GM21529 (cell line): ENCODE data around the gene RASGEF1C.

ENCODE experiments used
- ATAC-seq: cut with Tn5 transposase; IDR thresholded peaks from one replicate; pipeline ENCODE4 v1.9.1; 2021; ENCODE audit not compliant: unreplicated experiment

Gene RASGEF1C

DNA sequence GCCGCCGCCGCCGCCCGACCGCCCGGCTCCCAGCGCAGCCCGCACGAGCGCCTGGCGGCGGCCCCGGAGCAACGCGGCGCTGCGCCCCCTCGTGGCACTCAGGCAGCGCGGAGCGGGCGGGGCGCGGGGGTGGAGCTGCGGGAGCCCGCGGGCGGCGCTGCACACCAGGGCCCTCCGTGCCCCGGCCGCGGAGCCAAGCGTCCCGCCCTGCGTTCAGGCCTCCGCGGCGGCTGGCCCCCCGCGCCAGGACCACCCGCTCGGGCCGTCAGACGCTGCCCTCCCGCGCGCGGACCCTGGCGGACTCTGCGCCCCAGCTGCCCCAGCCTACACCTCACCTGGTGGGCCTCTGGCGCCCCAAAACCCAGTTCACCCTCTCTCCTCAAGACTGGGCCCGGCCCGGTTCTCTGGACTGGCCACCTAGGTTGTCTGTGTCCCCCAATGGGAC is at the start of gene RASGEF1C:
Gene RASGEF1C (minus strand): TSS at position 75 of the 445 bp plus-strand sequence. CDS start 71,159 bp downstream, outside the sequence.
- ATAC-seq = peak; percentile 72

DNA sequence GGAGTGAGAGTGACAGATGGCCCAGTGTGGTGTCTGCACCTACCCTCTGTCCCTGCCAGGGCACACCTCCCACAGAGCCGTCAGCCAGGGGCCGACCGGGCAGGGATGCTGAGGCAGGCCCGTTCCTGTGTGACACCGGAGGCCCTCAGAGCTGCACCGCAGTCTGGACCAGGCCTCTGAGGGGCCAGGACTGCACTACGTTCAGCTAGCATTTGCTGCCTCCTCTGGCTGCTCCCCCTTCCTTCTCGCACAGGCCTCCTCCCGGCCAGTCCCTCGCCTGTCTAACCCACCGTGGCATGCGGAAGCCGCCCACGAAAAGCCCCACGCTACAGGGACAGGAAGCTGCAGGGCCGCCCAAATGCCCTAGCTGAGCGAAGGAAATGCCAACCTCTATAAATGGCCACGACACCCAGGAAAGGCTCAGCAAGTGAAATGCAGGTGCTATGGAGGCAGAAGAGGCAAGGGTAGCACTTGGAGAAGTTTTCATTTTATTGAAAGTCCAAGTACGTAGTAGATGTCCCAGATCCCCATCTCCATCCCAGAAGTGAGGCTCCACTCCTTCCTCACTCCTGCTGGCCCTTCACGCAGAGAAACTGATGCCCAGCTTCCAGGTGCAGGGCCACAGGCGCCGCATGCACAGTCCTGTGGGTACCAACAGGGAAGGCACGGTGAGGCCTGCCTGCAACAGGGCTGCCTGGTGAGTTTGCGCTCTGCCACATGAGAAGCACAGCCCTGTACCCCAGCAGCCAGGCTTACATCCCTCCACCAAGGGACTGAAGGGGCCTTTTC is 44.2 kb upstream of the RASGEF1C start:
- no peak for ATAC-seq

DNA sequence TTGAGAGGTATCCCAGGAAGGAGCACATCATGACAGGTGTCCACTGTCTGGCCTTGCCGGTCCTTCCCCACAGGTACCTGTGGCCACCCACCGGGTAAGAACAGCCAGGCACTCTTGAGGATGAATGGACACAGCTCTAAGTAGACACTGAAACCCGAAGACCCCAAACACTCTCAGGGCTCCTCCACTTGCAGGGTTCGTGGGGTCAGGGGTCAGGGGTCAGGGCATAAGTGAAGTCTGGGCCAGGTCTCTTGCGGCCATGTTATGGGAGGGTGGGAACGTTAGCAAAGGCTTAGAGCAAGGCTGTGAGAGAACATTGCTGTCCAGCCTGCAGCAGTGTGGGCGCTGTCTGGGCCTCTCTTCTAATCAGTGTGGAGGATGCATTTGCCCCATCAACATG is 42.9 kb upstream of the RASGEF1C start:
- no peak for ATAC-seq

DNA sequence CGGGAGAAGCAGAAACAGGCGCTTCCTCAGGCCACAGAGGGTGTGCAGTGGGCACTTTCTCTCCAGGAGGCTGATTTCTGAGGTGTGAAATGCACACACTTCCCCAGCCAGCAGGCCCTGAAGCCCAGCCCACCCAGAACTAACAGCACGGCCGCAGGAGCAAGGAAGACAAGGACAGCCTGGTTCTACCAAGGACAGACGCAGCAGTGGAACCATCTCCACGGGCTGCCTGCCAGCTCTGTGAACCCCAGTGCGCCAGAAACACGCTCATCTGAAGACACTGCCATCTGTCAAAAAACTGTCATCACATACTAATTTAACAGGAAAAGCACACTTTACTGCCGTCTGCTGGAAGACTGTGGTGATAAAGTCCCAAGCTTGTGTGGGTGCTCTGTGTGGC is 42.1 kb upstream of the RASGEF1C start:
- no peak for ATAC-seq

DNA sequence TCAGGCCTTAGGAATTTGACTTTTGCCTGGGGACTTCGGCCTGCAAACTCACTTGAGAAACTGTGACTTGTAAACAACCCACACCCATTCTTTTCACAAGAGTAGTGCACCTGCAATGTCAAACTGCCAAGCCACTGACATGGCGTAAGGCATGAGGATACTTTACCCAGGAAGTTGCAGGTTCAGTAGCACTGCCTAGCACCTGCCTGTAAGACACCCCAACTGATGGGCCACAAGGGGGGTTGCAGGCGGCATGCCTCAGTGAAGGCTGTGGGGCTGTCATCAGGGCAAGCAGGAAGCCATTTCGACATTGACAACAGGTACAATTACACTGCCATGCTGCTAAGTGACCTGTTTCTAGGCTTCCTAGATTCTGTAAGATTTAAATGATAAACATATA is 41.3 kb upstream of the RASGEF1C start:
- no peak for ATAC-seq

DNA sequence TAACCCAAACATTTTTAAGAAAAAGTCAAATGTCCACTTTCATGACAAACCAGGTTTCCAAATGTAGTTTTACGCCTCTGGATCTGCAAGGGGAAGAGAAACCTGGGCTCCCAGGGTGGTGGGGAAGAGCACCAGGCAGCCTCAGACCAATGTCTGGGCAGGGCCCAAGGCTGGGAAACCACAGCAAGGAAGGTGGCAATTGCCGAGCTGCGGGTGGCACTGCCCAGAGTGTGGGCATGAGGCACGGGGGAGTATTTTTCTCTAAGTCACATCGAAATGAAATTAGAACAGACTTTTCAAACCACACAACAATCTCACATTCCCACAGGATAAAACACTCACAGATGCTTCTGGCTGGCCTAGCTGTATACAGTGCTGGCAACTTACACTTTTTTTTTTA is 32.6 kb upstream of the RASGEF1C start:
- ATAC-seq = no peak

DNA sequence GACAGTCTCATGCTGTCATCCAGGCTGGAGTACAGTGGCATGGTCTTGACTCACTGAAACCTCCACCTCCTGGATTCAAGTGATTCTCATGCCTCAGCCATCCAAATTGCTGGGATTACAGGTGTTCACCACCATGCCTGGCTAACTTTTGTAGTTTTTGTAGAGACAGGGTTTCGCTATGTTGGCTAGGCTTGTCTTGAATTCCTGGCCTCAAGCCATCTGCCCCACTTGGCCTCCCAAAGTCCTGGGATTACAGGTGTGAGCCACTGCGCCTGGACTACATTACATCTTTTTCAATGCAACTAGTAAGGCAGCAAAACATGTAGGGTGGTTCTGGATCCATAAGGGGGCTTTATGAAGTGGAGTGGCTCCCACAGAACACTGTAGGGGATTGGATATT is 29.6 kb upstream of the RASGEF1C start:
- no peak for ATAC-seq

DNA sequence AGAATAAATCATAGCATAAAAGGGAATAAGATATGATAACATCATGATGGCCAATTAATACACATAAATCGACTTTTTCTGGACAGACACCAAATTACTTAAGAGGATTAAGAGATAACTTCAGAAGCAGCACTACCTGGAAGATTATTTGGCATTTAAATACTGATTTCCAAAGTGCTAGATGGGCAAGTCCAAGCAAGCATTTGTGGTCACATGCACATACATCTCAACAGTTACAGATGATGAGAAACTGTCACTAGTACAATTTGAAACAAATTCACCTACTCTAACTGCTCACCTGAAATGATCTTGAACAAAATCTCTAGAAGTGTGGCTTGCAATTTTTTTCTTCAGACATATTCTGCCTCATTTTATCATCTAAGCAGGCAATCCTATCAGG is 26.8 kb upstream of the RASGEF1C start:
- ATAC-seq = no peak

DNA sequence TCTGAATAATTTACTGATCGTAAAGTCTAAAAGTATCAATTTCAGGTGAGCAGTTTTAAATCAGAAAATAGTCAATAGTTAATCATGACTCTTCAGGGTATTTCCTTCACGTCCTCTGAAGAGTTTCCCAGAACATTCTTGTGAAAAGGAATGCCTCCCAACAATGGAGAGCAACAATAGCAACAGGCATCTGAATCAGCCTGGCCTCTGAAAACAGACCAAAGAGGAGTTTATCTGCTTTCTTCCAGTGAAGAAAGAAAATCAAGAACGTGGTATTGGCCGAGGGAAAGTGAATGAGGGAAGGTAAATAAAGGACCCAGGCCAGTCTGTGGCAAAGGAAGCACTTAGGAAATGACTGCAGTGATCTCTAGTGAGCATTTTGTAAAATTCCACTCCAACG is 26.1 kb upstream of the RASGEF1C start:
- no peak for ATAC-seq

DNA sequence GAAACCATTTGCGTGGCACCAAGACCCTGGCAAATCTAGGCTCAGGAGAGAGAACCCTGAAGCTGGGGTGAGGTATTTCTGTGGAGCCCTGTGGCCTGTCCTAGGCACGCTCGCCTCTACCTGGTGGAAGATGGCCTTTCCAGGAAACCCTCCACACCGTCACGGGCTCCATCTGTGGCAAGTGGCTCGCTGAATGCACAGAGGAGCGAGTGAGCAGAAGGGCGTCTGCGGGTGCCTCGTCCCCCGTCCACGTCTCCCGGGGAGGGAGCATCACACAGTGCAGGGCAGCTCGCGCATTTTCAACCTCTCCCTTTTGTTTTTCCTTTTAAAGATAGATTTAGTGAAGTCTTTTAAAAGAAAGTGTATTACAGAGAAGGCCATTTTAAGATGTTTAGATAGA is 25.3 kb upstream of the RASGEF1C start:
- no peak for ATAC-seq

DNA sequence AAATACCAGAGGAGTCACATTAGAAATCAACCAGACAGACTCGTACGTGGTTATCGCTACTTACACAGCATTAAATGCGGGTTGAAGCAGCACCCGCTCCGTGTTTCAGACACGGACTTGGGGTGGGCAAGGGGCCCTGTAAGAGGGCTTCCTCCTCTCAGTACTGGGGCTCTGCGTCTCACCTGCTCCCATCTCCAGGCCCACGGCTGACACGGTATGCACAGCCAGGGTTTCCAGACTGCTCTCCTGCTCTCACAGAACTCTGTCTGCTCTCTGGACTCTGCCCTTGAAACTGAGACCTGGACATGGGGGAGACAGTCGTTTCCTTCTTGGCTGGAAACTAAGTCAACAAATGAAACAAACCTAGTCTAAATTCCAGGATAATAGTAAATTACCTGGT is 24.7 kb upstream of the RASGEF1C start:
- ATAC-seq = no peak

DNA sequence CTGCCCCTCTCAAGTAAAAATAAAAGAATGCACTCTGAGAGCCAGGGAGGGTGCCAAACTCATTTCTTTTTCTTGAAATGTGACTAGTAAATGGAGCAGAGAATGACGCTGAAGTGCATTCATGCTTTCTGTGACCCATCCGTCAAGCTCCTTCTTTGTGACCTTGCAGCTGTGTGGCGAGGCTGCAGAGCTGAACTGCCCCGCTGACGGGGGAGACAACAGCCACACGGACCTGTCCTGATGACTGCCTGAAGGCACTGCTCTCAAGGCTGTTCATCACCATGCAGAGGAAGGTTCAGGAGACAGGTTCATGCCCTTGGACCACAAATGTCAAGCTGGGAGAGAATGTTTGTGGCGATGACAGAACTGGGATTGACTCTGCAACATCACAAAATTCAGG is 21.0 kb upstream of the RASGEF1C start:
- no peak for ATAC-seq

DNA sequence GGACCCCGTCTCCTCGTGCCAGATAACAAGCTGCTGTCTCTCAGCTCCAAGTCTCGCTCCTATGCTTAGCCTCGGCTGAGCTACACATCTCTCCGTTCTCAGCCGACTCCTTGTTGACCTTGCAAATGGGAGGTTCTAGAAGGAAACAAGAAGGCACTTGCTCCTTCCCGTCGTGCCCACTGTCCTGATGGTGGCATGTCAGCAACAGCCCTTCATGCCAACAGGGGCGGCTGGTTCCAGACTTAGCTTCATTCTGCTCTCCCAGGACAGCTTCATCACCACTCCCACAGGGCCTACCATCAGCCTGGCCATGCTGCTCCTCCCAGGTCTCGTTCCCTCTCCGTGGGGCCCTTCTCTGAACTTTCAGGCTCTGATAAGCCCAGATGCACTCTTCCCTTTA is 13.0 kb upstream of the RASGEF1C start:
- no peak for ATAC-seq

DNA sequence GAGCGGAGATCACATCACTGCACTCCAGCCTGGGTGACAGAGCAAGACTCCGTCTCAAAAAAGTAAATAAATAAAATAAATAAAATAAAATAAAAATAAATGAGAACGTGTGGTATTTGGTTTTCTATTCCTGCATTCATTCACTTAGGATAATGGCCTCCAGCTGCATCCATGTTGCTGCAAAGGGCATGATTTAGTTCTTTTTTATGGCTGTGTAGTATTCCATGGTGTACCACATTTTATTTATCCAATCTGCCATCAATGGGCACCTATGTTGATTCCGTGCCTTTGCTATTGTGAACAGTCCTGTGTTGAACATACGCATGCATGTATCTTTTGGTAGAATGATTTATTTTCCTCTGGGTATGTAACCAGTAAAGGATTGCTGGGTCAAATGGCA is 8.8 kb upstream of the RASGEF1C start:
- ATAC-seq = no peak

DNA sequence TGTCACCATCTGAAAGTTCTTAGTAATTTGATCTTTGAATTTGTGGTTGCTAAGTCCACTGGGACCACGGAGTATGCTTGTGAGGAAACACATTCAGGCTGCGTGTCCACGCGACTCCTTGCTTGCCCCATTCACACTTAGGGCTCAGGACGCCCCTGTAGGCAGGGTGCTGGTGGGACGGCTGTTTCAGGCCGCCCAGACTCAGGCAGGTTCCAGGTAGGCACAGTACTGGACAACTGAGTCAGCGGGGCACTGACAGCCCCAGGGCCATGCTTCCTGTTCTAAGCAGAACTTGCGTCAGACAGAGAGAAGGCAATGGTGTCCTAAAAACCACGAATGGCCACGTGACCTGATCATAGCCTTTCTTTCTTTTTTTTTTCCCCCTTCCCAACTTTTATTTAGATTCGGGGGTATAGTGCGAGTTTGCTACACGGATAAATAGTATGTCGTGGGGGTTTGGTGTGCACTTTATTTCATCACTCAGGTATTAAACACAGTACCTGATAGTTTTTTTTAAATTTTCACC is 7.7 kb upstream of the RASGEF1C start:
- ATAC-seq = no peak

DNA sequence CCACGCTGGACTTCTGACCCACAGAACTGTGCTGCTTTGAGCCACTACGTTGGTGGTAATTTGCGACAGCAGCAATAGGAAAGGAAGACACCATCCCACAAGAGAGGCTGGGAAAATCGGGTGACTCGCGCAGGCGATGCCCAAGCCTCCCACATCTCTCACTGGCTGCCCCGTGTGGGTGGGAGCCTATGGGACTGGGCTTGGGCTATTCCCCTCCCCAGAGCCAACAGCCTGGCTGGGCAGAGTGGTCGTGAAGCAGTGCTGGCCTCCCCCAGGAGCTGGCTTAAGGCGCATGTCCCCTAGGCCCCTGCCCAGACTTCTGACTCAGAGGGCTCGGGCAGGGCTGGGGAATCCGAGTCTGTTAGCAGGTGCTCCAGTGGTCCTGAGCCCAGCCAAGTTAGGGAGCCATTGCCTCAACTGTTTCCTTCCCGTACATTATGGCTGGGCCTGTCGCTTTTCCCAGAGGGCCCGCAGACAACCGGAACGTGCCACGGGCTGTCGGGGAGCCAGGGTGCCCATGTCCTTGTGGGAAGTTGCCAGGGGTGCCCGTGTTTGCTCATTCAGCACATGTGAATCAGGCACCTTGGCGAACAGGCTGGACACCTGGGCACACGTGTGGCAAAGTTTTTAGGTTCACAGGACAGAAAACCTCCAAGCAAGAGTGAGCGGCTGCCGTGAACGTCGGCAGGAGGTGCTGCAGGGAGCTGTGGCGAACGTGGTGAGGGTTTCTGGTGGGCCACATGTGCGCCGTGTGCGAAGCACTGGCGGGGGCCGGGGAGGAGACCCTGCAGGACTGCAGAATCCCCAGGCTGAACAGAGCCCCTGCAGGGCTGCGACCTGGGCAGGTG is 7.0 kb upstream of the RASGEF1C start:
- ATAC-seq = no peak

DNA sequence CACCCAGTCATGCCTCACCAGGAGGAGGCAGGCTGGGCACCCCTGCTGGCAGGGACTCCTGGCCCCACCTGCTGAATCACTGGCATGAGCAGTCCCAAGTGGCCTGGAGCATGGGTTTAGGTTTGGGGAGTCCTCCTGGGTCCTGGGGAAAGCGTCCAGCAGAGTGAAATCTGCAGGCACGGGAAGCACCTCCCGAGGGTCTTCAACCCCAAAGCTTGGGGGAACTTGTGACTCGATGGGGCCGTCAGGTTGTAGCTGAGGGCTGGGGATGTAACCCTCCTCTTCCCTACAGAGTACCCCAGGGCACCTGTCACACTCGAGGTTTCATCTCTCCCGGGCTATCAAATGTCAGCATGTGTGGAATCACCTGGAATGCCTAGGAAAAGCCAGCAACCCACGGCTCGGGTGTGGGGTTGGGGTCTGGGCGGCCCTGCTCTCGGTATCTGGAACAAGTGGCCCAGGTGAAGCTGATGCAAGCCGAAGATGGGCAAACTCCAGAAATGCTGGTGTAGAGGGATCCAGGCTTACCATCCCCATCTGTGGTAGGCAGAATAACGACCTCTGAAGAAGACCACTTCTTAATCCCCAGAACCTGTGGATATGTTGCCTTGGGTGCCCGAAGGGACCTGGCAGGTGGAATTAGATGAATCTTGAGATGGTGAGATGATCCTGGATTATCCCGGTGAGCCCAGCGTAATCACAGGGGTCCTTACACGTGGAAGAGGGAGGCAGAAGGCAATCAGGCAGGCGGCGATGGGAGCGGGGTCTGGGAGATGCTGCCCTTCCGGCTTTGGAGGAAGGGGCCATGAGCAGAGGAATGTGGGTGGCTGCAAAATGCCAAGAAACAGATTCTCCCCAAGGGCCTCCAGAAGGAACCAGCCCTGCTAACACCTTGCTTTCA is 6.1 kb upstream of the RASGEF1C start:
- no peak for ATAC-seq

DNA sequence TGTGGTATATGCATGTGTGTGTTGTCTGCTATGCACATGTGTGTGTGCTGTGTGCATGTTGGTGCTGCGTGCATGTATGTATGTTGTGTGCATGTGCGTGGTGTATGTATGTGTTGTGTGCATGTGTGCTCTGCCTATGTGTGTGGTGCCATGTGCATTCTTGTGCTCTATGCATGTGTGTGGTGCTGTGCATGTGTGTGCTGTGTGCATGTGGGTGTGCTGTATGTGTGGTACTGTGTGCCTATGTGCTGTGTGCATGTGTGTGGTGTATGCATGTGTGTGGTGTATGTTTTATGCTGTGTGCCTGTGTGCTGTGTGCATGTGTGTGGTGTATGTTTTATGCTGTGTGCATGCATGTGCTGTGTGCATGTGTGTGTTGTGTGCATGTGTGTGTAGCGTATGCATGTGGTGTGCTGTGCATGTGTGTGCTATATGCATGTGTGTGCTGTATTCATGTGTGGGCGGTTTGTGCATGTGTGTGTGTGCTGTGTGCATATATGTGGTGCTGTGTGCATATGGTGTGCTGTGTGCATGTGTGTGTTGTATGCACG is 4.7 kb upstream of the RASGEF1C start:
- no peak for ATAC-seq

DNA sequence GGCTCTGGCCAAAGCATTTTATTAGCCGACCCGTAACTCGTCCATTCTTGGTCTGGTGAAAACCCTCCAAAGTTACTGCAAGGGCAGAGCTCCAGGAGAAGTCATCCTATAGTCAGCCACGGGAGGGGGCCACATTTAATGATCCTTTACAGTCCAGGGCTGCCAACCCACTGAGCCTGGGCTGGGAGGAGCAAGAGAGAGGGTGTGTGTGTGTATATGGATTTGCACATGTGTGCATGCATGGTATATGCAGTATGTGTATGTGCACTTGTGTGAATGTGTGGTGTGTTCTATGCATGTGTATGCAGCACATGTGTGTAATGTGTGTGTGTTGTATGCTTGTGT is 4.2 kb upstream of the RASGEF1C start:
- ATAC-seq = no peak

DNA sequence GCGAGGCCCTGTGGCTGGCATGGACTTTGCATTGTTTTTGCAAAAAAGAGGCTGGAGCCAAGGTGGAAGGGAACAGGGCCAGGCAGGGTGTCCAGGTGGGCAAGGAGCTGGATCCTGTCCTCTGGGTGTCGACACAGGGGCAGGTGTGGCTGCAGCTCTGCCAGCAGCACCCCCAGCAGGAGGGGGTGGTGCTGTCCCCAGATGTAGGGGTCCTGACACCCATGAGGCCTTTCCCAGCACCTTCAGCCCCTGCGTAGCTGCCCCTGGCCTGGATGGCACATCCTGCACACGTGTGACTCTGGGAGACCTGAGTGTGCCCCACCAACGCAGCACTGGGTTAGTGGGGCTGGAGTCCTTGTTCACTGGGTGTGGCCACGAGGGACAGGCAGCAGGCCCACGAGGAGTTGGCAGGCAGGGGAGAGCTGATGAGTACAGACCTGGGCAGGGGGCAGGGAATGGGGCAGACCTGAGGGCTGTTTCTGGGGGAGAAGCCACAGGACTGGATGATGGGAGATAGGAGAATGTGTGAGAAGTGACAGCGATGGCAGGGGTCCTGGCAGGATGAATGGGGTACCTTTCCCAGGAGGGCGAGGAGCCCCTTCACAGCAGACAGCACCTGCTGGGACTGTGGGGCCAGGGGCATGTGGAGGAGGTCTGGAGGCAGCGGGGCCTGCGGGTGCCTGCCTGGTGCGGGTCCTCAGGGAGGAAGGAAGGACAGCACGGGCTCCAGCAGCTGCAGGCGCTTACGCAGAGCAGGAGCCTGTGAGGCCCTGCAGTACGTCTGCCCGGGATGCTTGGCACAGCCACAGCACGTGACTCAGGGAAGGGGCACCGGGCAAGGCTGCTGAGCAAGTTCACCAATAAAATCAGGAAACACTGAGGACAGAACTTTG is 3.6 kb upstream of the RASGEF1C start:
- no peak for ATAC-seq
